Omental fat pad (tissue), 4 donors: ENCODE data around the gene COQ3. TPM values are rescaled to one million over a fixed set of nuclear protein-coding genes. Genes with fewer than 3 reads are reported as not detected.
A peak's percentile ranks its signal among the peaks of the same experiment; 100 is the strongest.

Experiments
- ATAC-seq: fragments of 150-250 bp; one replicate; pipeline ENCODE4 v1.9.1; 2016; ENCODE audit warnings: mild to moderate bottlenecking, moderate library complexity; ENCODE audit not compliant: low FRiP score
- DNase-seq: peaks from one replicate; pipeline ENCODE4 v3.0.0-alpha.2; 2019; ENCODE audit warnings: low spot score
- CTCF ChIP-seq, 3 donors: fragments of 450-650 bp; IDR thresholded peaks; one replicate each; pipeline ENCODE4 v1.5.1; 2016 to 2017; ENCODE audit warnings: antibody characterized with exemption in 3 of 3, mild to moderate bottlenecking in 3 of 3, moderate library complexity in 2 of 3
- total RNA-seq, 4 donors: library from RNA; depleted of rRNA; stranded (reverse); fragments of >200 nt; gene quantifications; one replicate each; pipeline ENCODE4 v1.1.0, GENCODE V29; 2016

COQ3 gene
- total RNA-seq, result 1 to 10 TPM; 1.2 to 4.5 (median 4.0) TPM

DNA sequence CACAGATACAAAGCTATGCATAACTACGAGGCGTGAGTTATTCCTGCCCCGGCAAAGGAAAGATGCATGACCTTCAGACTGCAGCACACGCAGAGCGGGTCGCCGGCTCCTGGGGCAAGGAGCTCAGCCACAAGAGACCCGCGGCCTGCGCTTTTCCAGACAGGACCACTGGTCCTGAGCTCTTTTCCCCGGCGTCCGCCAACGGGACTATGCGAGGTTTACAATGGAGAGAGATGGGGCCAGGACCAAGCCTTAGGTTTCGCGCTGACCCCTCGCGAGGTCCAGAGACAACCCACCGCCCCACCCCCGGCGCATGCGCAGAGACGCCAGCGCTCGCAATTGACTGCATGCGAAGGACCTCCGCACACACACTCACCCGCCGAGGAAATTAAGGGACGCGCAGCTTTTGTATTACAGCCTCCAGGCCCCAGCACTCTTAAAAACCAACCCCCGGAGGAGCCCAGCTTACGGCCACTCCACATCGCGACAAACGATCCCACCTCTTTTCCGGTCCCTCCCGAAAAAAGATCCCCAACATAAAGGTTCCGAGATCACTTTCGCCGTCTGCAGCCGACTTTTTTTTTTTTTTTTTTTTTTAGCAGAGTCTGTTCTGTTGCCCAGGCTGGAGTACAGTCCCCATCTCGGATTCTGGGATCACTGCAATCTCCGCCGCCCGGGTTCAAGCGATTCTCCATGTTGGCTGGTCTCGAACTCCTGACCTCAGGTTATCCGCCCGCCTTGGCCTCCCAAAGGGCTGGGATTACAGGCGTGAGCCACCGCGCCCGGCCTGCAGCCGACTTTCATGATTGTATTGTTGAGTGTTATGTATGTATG is at the start of gene COQ3:
COQ3 (minus strand) TSS at position 498 of the 834 bp plus-strand sequence; CDS start at position 482, 16 bp downstream.
- ATAC-seq, result peak; percentile 85
- no peak for TF ChIP-seq CTCF (IDR thresholded peaks at IDR 0.05)
- peak; percentile 59 for DNase-seq

DNA sequence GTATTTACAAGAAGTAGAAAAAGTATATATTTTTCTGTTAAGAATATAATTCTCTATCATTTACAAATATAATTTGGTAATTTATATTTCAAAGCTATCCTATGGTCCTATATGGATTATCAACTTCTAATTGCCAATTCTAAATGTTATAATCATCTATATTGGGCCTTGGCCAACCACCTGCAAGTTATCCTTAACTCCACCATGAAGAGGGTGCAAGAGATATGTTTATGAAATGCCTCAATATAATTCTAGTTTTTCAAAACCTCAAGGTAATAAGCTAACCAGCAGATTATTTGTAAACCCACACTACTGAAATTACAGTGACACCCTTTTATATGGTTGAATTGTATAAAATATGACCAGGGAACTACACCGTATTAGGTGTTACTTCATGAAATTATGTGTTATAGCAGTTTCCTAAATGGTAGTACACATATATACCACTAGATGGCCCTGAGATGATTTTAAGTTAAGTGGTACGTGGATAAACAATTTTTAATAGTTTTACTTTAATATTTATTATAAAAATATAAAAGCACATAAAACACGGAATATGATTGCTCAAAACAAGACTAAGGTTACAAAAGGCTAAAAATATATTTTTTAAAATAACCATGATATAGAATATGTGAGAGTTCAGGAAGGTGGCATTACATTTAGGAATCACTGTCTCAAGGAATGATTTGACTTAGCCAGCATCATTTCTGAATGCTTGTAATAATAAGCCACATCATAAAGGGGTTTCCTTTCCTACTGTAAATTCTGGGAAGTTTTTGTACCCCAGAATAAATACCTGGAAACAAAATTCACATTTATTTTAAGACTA is 40.9 kb upstream of the COQ3 start:
- DNase-seq (no peak), ATAC-seq (no peak)
- no peak for TF ChIP-seq CTCF (IDR thresholded peaks at IDR 0.05)

DNA sequence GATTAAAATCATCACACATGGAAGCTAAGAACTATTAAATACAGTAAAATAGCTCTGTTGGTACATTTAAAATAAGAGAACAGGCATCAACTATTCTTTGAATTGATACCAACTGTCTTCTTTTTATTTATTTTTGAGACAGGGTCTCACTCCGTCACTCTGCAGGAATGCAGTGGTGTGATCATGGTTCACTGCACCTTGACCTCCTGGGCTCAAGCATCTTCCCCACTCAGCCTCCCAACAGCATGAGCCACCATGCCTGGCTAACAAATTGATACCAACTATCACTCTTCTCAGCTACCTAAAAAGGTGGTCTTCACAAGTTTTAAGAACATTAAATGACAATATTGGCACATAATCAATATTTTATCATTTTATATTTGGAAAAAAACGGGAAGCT is 38.9 kb upstream of the COQ3 start:
- ATAC-seq (no peak), DNase-seq (no peak)
- no peak for TF ChIP-seq CTCF (IDR thresholded peaks at IDR 0.05)

- no peak for TF ChIP-seq CTCF (IDR thresholded peaks at IDR 0.05)
- no peak for ATAC-seq
- no peak for DNase-seq
These were observed 37.9 kb upstream of the COQ3 start for GRCh38 chr6:99431901-99432300.

- no peak for TF ChIP-seq CTCF (IDR thresholded peaks at IDR 0.05)
- no peak for DNase-seq
- no peak for ATAC-seq
These were observed 34.0 kb upstream of the COQ3 start for GRCh38 chr6:99427988-99428387.

DNA sequence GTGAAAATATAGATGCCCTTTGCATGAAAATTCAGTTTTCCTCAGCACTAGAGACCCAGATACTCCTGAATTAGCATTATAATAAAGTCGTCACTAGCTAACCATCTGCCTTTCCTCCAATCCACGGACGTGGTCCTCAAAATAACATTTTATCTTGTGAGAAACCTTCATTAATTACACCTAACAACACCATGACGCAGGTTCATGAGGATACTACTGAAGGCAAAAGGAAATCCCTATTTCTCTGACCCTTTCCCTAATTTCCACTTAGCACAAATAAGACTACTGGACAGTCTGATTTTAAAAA is 32.4 kb upstream of the COQ3 start:
- ATAC-seq, result no peak
- DNase-seq, result no peak
- no peak for TF ChIP-seq CTCF (IDR thresholded peaks at IDR 0.05)
